Measurements from ENCODE around the gene SUV39H2.
"Not testable (repeated sequence)": the region's sequence is repeated elsewhere in the genome, so short reads cannot be mapped to it uniquely, and the experiment has no call there.

DNA sequence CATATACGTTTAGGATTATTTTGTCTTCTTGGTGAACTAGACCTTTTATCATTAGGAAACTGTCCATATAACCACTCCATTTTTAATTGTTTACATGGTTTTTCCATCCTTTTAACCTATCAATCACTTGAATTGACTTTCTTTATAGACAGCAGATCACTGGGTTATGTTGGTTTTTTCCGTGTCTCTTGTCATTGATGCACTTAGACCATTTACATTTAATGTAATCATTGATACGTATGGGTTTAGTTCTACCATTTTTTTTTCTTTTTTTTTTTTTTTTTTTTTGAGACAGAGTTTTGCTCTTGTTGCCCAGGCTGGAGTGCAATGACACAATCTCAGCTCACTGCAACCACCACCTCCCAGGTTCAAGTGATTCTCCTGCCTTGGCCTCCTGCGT is 28.9 kb downstream of the SUV39H2 start:
- TF ChIP-seq, protein P1, sequence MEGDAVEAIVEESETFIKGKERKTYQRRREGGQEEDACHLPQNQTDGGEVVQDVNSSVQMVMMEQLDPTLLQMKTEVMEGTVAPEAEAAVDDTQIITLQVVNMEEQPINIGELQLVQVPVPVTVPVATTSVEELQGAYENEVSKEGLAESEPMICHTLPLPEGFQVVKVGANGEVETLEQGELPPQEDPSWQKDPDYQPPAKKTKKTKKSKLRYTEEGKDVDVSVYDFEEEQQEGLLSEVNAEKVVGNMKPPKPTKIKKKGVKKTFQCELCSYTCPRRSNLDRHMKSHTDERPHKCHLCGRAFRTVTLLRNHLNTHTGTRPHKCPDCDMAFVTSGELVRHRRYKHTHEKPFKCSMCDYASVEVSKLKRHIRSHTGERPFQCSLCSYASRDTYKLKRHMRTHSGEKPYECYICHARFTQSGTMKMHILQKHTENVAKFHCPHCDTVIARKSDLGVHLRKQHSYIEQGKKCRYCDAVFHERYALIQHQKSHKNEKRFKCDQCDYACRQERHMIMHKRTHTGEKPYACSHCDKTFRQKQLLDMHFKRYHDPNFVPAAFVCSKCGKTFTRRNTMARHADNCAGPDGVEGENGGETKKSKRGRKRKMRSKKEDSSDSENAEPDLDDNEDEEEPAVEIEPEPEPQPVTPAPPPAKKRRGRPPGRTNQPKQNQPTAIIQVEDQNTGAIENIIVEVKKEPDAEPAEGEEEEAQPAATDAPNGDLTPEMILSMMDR (IDR thresholded peaks at IDR 0.05): not testable (repeated sequence)
- TF ChIP-seq POLR2A (IDR thresholded peaks at IDR 0.05; ENCODE audit: low read depth); POLR2AphosphoS5 (IDR thresholded peaks at IDR 0.05): not testable (repeated sequence)

Measured in esophagus muscularis mucosa (tissue), 3 donors.